HG03159 (cell line): ENCODE measurements around the gene MED22.
"Not testable (repeated sequence)": the region's sequence is repeated elsewhere in the genome, so short reads cannot be mapped to it uniquely, and the experiment has no call there.

Source experiments
- ATAC-seq: cut with Tn5 transposase; IDR thresholded peaks from one replicate; pipeline ENCODE4 v1.9.1; 2021; ENCODE audit warnings: mild to moderate bottlenecking, moderate library complexity; ENCODE audit not compliant: unreplicated experiment

Gene MED22

DNA sequence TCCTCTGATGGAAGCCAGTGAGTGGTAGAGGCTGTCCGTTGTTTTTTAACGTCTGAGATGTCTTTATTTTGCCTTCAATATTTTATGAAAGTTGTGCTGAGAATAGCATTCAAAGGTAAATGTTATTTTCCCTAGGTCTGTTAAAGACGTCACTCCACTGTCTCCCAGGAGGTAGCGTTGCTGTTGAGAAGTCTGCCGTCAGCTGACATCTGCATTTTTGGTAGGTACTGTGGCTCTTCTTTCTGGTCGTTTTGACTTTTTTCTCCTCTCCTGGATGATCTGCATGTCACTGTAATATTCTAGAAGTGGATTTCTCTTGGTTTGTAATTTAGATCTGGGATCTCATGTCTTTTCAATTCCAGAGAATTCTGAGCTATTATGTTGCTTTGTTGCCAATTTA lies 38.3 kb downstream of the MED22 start:
- ATAC-seq = no peak

DNA sequence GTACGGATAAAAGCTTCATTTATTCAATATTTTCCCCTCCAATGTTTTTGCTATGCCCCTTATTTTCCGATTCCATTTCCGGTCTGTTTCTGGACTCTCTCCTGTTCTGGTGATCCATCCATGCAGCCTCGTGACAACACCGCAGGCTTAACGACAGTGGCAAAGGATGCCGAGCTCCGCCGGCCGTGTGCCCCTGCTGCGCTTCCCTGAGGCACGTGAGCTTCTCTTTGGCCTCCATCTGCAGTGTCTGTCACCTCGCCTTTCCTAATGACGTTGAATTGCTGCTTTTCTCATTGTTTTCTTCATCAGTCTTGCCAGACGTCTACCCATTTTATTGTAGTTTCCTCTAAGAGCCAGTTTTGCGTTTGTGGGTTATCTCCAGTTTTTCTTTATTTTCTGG lies 40.6 kb downstream of the MED22 start:
- no peak for ATAC-seq

DNA sequence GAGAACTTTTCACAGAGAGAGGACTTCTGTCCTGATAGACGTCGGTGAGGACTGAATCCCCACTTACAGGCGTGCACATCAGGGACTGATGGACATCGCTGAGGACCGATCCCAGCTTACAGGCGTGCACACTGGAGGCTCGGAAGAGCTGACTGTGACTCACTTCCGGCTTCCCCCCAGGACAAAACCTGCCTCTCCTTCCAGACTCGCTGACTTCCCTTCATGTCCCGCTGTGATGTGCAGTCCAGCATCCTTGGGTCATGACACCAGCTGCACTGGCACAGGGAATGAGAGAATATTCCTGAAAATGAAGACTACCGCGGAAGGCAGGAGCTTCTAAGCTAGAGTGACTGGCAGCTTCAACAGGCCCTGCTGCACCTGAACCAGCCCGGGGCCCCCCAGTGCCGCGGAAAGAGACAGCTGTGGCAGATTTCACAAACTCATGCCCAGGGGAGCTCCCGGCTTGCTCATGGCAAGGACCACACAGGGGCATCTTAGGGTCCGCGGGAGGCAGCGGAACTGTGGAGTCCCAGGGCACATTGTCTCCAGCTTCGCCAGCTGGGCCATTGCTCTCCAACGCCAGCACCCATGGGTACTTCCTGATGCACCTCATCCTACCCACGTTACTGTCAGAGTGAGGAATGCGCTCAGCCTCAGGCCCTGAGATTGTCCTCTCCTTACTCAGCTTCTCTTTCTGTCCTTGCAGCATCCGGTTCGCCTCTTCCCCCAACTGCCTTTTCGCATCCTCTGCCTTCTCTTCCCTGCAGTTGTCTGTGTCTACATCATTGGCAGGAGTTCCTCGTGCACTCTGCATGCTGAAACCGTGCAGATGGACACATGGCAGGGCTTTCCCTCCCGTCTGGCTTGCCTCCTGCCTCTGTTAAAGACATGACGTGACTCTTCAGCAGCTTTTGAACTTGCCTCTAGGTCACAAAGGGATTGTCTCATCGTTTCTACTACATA lies 41.4 kb downstream of the MED22 start:
- ATAC-seq = no peak

DNA sequence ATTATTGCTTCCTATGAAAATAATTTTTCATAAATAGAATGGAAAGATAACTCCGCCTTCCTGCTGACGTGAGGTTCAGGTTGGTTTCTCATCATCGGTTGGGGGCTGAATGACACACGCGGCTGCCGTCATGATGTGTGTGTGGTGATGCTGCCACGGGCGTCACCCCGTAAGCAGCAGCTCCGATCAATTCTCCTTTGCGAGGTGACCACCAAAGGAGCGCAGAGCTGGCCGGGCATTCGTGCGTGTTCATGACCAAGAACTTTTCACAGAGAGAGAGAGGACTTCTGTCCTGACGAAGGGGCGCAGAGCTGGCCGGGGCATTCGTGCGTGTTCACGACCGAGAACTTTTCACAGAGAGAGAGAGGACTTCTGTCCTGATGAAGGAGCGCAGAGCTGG lies 42.2 kb downstream of the MED22 start:
- no peak for ATAC-seq

DNA sequence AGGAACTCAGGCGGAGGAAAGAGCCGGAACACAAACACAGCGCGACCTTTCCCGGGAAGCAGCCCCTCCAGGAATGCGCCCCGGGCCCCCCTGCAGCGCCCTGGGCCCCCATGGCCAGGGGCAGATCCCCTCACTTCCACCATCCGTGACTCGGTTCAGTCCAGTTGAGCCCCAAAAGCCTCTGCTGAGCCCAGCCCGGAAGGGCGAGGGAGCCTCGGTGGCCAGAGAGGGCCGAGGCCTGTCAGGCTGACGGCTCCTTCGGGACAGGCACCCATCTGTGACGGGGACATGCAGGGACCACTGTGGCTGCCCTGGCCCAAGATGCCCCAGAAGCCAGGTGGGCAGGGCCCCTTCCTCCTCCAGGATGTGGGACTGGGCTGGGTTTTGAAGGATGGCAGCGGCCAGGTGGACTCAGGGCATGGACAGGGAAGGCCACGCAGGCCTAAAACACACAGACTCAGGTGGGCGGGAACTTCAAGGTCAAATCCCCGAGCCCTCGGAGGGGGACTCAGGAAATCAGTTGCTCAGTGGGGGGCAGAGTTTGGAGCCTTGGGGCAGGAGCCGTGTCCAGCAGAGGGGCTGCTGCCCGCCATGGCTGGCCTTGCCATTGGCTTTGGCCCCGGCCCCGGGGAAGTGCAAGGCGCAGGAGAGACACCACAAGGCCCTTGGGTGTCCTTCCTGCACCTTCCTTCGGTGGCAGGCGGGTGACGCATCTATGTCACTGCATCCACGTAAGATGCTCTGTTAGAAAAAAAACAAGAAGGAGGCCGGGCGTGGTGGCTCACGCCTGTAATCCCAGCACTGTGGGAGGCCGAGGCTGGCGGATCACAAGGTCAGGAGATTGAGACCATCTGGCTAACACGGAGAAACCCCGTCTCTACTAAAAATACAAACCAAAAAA lies 43.2 kb downstream of the MED22 start:
- no peak for ATAC-seq

DNA sequence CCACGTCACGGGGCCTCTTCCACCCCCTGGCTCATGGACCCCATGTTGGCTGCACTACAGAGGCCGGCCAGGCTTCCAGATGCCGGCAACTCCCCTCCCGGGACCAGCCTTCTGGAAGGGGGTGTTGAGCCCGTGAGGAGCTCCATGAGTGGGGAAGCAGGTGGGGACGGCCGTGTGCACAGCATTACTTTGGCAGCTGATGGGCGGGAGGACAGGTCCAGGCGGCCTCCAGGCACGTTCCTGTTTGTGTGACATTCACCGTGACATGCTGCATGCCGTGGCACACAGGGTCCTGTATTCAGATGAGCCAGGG lies 43.8 kb downstream of the MED22 start:
- no peak for ATAC-seq

DNA sequence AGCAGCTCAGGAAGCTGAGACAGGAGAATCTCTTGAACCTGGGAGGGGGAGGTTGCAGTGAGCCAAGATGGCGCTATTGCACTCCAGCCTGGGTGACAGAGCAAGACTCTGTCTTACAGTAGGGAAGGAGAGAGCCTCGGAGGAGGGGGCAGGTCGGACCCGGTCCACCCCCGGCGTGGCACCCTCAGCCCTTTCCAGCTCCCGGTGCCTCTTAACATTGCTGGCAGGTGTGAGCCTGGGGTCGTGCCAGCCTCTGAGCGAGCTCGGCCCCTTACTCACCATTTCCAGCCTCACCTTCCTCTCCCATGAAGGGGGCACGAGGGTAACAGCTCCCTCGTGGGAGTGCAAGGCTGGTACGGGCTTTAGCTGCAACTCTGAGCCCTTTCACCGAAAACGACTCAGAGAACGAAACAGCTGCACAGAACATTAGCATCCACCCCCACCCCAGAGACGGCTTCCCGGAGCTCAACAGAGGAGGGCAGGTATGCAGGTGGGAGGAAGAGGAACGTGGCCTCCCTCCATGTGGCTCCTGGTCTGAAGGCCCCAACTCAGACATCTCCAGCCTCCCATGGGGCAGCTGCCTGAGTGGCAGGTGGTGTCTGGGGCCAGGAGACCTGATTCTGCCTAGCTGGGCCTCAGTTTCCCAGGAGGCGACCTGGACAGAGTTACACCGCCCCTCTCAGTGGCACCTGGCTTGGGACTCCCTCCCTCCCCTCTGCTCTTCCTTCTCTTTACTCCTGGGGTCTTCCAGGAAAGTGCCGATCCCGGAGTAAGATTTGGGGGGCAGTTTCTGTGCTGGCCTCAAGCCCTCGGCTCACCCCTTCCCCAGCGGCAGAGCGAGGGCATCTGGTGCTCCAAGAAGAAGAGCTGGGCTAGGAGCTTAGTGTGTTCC lies 44.4 kb downstream of the MED22 start:
- ATAC-seq = no peak

DNA sequence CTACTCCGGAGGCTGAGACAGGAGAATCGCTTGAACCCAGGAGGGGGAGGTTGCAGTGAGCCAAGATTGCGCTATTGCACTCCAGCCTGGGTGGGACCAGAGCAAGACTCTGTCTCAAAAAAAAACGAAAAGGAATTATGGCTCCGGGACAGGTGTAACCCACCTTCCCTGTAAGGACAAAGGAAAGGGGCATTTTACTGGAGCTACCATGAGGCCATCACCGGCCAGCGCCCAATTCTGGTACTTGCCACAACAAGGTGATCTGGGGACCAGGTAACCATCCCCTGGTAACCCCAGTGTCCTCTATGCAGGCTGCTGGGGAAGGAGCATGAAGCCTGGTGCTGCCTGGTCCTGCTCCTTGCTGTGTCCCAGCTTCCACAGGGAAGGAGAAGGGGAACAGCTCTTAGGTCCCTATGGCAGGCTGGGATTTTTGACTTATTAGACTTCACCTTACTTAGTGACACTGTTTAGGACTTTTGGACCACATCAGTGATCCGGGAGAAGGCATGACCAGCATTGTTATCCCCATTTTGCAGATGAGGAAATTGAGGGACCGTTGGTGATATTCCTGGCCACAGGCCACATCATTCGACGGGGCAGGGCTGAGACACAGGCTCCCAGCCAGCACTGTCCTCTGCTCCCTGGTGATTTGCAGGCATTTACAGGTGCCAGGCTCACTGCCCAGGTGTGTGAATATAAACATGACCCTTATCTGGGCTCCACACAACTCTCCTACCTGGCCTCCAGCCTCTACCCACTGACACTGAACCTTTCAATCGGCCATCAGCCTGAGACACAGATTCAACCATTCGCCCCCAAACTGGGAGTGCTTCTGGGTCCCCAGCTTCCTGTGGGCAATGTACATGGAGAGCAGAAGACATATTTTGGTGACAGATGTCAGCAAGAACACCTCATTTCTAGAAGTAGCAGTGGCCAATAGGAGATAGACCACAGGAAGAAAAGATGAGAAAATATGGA lies 46.4 kb downstream of the MED22 start:
- ATAC-seq = no peak

DNA sequence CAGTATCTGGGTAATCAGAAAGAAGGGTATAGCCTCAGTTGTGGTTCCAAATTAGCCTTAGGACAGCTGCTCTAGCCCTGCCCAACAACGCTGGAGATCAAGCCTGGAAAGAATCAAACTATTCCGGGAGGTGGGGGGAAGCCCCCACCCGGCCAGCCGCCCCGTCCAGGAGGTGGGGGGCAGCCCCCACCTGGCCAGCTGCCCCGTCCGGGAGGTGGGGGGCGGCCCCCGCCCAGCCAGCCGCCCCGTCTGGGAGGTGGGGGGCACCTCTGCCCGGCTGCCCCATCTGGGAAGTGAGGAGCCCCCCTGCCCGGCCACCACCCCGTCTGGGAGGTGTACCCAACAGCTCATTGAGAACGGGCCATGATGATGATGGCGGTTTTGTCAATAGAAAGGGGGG lies 47.9 kb downstream of the MED22 start:
- not testable (repeated sequence) for ATAC-seq

DNA sequence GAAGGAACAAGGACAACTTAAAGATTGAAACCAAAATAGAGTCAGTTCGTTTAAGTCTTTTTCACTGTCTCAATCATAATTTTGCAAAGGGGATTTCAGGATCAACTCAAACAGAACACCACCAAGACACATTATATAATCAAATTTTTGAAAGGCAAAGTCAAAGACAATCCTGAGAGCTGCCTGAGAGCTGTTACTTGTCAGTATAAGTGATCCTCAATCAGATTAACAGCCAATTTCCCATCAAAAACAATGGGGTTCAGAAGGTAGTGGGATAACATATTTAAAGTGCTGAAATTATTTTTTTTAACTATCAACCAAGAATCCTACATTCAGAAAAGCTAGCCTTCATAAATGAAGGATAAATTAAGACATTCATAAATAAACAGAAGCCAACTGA lies 53.7 kb downstream of the MED22 start:
- ATAC-seq = no peak

DNA sequence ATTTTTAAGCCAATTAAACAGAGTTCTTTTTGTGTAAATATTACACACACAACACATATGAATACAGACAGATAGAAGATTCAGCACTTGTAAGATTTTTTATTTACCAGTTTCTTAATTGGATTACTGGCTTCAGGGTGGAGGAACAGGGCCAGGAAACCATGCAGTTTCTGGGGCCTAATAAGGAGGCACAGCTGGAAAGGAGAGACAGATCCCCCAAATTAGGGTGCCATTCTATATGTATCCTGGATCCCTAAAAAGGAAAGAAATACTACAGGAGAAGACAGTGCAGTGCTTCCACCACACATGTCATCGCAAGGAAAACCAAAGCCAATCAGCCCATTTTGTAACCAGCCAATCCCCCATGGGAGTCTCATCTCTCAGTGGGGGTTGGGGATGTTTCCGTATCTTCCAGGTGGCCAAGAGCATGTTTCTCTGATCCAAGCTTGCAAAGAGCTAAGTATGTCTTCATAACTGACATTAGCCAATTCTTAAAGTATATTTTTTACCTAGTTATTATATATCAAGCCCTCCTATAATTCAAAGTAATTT lies 57.1 kb downstream of the MED22 start:
- ATAC-seq = no peak
